ENCODE data around the gene CIRBP.

Gene CIRBP

DNA sequence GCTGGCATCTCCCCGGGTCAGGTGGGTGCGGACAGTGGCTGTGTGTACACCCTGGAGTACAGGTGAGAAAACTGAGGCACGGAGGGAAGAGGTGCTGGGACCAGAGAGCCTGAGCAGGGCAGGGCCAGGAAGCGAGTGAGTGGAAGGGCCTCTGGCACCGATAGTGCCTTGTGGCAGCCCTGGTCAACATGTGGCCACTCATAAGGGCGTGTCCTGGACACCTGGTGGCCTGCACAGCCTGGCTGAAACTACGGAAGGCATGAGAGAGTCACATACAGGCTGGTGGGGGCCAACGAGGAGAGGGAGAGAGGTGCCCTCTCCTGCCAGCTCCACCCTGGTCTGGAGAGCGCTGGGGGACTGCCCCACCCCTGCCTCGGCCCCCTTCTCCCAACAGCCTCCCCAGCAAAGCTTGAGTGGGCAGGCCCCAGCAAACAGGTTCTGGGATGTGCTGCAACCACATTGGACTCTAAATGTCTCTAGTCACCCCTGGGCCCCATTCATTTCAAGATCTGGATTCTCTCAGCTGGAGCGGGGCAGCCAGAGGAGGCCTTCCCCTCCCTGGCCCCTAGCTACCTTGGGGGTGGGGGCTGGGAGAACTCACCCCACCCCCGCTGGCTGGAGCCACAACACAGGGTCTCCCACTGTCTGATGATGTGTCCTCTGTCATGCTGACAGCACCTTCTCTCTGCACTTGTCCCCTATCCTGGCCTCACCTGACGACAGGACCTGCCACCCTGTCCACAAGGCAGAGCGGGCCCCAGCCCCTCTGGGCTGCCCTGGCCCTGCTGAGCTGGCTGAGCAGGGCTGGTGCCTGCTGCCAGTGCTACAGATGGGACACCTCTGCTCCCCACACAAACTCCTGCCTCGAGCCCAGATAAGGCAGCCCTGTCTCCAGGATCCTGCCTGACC, 37.1 kb upstream of the CIRBP start:
- H3K4me3 ChIP-seq (replicated peaks; ENCODE audit: low read depth, low read length): no peak overlapping the region
- TF ChIP-seq, protein P1, sequence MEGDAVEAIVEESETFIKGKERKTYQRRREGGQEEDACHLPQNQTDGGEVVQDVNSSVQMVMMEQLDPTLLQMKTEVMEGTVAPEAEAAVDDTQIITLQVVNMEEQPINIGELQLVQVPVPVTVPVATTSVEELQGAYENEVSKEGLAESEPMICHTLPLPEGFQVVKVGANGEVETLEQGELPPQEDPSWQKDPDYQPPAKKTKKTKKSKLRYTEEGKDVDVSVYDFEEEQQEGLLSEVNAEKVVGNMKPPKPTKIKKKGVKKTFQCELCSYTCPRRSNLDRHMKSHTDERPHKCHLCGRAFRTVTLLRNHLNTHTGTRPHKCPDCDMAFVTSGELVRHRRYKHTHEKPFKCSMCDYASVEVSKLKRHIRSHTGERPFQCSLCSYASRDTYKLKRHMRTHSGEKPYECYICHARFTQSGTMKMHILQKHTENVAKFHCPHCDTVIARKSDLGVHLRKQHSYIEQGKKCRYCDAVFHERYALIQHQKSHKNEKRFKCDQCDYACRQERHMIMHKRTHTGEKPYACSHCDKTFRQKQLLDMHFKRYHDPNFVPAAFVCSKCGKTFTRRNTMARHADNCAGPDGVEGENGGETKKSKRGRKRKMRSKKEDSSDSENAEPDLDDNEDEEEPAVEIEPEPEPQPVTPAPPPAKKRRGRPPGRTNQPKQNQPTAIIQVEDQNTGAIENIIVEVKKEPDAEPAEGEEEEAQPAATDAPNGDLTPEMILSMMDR (IDR thresholded peaks at IDR 0.05; ENCODE audit: low read depth, low read length, missing control alignments): no peak

DNA sequence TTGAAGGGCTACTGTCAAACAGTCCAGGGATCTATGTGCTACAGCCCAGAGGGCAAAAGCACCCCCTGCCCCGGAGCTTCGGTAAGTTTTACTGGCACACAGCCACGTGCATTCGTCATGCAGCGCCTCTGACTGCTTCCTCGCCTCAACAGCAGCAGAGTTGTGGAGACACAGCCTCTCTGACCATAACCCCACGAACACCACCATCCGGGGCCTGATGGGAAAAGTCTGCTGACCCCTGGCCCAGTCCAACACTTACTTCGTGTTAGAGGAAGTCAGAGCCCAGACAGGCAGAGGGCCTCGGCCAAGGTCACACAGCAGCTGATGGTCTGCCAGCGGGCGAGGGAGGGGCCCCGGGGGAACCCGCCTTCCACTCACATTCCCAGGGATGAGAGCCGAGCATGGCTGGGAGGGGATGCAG, 36.5 kb upstream of the CIRBP start:
- TF ChIP-seq, protein P1 (IDR thresholded peaks at IDR 0.05; ENCODE audit: low read depth, low read length, missing control alignments): no peak
- no peak for DNase-seq (ENCODE audit: extremely low read depth, low read depth)
- H3K4me3 ChIP-seq (replicated peaks; ENCODE audit: low read depth, low read length): no peak overlapping the region

More for the DNA sequence above, 37.1 kb upstream of the CIRBP start:
- DNase-seq (ENCODE audit: extremely low read depth, low read depth): no peak

DNA sequence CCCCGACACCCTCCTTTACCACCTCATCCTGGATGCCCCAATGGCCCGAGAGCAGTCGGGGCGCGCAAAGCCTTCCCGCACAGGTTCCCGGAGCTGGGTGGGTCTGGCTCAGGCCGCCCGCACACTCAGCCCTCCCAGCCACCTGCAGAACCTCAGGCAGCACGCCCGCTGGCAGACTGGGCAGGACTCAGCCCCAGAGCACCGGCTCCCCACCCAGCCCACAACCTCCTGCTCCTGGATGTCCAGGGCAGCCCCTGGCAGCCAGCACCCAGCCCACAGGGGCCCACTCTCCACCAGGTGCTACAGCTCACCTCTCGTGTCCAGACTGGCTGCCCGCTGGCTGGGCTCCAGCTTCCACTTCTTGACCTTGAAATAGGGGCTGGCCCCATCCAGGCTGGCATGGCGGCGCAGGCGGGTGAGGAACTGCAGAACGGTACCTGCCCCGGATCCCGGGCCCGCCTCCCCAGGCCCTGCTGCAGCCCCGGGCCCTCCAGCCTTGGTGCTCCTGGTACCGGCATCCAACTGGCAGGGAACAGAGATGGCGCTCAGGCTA, 35.9 kb upstream of the CIRBP start:
- TF ChIP-seq, protein P1 (IDR thresholded peaks at IDR 0.05; ENCODE audit: low read depth, low read length, missing control alignments): no peak
- no peak overlapping the region for H3K4me3 ChIP-seq (replicated peaks; ENCODE audit: low read depth, low read length)
- DNase-seq (ENCODE audit: extremely low read depth, low read depth): no peak

DNA sequence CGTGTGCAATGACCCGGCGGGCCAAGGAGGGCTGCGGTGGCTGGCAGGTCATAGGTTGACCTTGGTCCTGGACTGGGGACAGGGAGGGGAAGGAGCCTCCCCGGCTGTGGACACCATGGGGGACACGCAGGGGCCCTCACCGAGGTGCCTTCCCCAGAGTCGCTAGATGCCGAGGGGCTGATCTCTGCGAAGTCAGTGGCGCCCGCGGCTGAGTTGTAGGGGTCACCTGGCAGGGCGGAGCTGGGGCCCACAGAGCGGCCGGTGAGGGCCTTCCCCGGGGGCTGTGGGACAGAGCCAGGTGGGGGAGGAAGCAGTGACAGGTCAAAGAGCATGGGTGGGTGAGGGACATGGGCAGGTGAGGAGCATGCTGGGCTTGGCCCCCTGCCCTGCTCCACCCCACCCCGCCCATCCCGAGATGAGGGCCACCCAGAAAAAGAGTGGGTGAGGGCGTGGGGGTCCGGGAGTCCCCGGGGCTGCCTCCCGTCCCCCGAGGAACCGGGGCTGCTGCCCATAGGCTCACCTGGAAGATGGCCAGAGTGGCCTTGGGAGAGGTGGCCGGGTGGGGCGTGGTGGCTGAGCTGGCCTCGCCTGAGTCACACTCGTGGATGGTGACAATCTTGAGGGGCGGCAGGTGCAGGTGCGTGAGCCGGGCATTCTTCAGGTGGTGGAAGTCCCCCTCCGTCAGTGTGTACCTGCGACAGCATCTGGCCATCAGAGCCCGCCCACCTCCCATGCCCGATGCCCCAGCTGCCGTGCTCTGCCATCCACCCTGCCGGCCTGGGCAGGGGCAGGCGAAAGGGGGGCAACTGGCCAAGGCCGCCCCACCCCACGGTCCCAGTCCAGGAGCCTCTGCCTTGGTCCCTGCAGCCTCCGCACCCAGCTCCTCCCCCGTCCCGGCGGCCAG, 34.8 kb upstream of the CIRBP start:
- DNase-seq (ENCODE audit: extremely low read depth, low read depth): no peak
- H3K4me3 ChIP-seq (replicated peaks; ENCODE audit: low read depth, low read length): no peak overlapping the region
- TF ChIP-seq, protein P1 (IDR thresholded peaks at IDR 0.05; ENCODE audit: low read depth, low read length, missing control alignments): no peak

DNA sequence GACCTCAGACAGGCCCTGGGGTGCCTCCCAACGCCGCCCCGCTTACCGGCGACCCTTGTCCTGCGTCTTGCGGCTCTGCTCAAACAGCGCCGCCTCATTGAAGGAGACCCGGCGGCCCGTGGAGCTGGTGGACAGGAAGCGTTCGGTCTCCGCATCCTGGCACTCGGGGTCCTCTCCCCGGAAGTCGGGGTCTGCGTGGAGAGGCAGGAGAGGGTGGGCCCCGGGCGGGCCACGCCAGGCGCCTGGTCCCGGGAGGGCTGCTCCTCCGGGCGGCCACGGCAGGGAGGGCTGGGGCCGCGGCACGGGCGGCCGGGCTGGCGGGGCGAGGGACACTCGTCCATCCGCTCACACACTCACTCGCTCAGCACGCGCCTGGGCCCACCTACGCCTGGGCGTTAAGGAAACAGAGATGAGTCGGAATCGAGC, 34.2 kb upstream of the CIRBP start:
- DNase-seq (ENCODE audit: extremely low read depth, low read depth): no peak
- H3K4me3 ChIP-seq (replicated peaks; ENCODE audit: low read depth, low read length): no peak overlapping the region
- TF ChIP-seq, protein P1 (IDR thresholded peaks at IDR 0.05; ENCODE audit: low read depth, low read length, missing control alignments): no peak

All from HFF-Myc (cell line).